CD4-positive, alpha-beta T cell treated with Interleukin-4 for 4 hours (primary cell): ENCODE data around the gene LINGO3.

Source experiments
- DNase-seq: peaks from one replicate; pipeline ENCODE4 v3.0.0-alpha.2; 2020

LINGO3 gene

GRCh38 chr19:2278459-2279158, 29.3 kb downstream of the LINGO3 start:
- DNase-seq = no peak

GRCh38 chr19:2277138-2277537, 30.8 kb downstream of the LINGO3 start:
- DNase-seq = no peak

GRCh38 chr19:2276429-2276986, 31.4 kb downstream of the LINGO3 start:
- no peak for DNase-seq

- DNase-seq = no peak
Observed at GRCh38 chr19:2275588-2276428, 32.1 kb downstream of the LINGO3 start.

GRCh38 chr19:2274931-2275535, 32.9 kb downstream of the LINGO3 start:
- peak; percentile 34 for DNase-seq

GRCh38 chr19:2274185-2274711, 33.7 kb downstream of the LINGO3 start:
- no peak for DNase-seq

- peak; percentile 64 for DNase-seq
Observed at GRCh38 chr19:2273356-2274184, 34.4 kb downstream of the LINGO3 start.

- no peak for DNase-seq
Observed at GRCh38 chr19:2271234-2272103, 36.5 kb downstream of the LINGO3 start.

- peak; percentile 71 for DNase-seq
Observed at GRCh38 chr19:2270423-2271233, 37.3 kb downstream of the LINGO3 start.

- no peak for DNase-seq
Observed at GRCh38 chr19:2270157-2270422, 37.9 kb downstream of the LINGO3 start.

- peak; percentile 98 for DNase-seq
Observed at GRCh38 chr19:2269244-2270156, 38.5 kb downstream of the LINGO3 start.

- DNase-seq = no peak
Observed at GRCh38 chr19:2268861-2269243, 39.1 kb downstream of the LINGO3 start.

- no peak for DNase-seq
Observed at GRCh38 chr19:2268480-2268830, 39.5 kb downstream of the LINGO3 start.

GRCh38 chr19:2266183-2266993, 41.6 kb downstream of the LINGO3 start:
- no peak for DNase-seq

GRCh38 chr19:2261438-2262172, 46.3 kb downstream of the LINGO3 start:
- DNase-seq = peak; percentile 56

GRCh38 chr19:2260341-2260805, 47.6 kb downstream of the LINGO3 start:
- DNase-seq = peak; percentile 57

- no peak for DNase-seq
Observed at GRCh38 chr19:2259336-2259735, 48.6 kb downstream of the LINGO3 start.
